Measurements from ENCODE around the gene GPR157.
"Not testable (repeated sequence)": the region's sequence is repeated elsewhere in the genome, so short reads cannot be mapped to it uniquely, and the experiment has no call there.

GPR157 gene

GRCh38 chr1:9155879-9156278 is 27.0 kb upstream of the GPR157 start:
- no peak overlapping the region for H3K4me3 Mint-ChIP-seq

GRCh38 chr1:9155405-9155804 is 26.5 kb upstream of the GPR157 start:
- H3K9me3 Mint-ChIP-seq; H3K4me3 Mint-ChIP-seq; intact Hi-C loops (cut with micrococcal nuclease): not testable (repeated sequence)
- H3K4me1 Mint-ChIP-seq (ENCODE audit: low read depth), result peaks cover 28% of the 10 kb centered on the region
- H3K36me3 Mint-ChIP-seq (ENCODE audit: low read depth), result peaks cover 38% of the 10 kb centered on the region
- H3K27me3 Mint-ChIP-seq, result peaks cover 18% of the 10 kb centered on the region
- H3K27ac Mint-ChIP-seq, result peak overlapping the region; percentile 5

More at GRCh38 chr1:9155879-9156278, 27.0 kb upstream of the GPR157 start:
- Mint-ChIP-seq H3K36me3 (ENCODE audit: low read depth) (peaks cover 33% of the 10 kb centered on the region), H3K27ac (no peak overlapping the region), H3K4me1 (ENCODE audit: low read depth) (peaks cover 28% of the 10 kb centered on the region), H3K9me3 (no peaks in the 10 kb centered on the region), H3K27me3 (peaks cover 20% of the 10 kb centered on the region)
- intact Hi-C loops (cut with micrococcal nuclease), result no loop called here

- Mint-ChIP-seq H3K27ac (peak overlapping the region; percentile 56), H3K27me3 (peaks cover 11% of the 10 kb centered on the region), H3K9me3 (no peaks in the 10 kb centered on the region), H3K4me1 (ENCODE audit: low read depth) (peaks cover 35% of the 10 kb centered on the region), H3K36me3 (ENCODE audit: low read depth) (peaks cover 46% of the 10 kb centered on the region), H3K4me3 (no peak overlapping the region)
- intact Hi-C loops (cut with micrococcal nuclease), result no loop called here
Measured at GRCh38 chr1:9153152-9153551, 24.2 kb upstream of the GPR157 start.

- Mint-ChIP-seq H3K9me3 (no peaks in the 10 kb centered on the region), H3K27me3 (peaks cover 11% of the 10 kb centered on the region), H3K27ac (peak overlapping the region; percentile 56), H3K36me3 (ENCODE audit: low read depth) (peaks cover 46% of the 10 kb centered on the region), H3K4me1 (ENCODE audit: low read depth) (peaks cover 34% of the 10 kb centered on the region), H3K4me3 (no peak overlapping the region)
- intact Hi-C loops (cut with micrococcal nuclease), result no loop called here
Measured at GRCh38 chr1:9152535-9152934, 23.6 kb upstream of the GPR157 start.

GRCh38 chr1:9151328-9151860 is 22.5 kb upstream of the GPR157 start:
- H3K27ac Mint-ChIP-seq, result no peak overlapping the region
- H3K9me3 Mint-ChIP-seq, result no peaks in the 10 kb centered on the region
- peaks cover 9% of the 10 kb centered on the region for H3K27me3 Mint-ChIP-seq
- H3K4me3 Mint-ChIP-seq, result no peak overlapping the region
- peaks cover 23% of the 10 kb centered on the region for H3K4me1 Mint-ChIP-seq (ENCODE audit: low read depth)
- H3K36me3 Mint-ChIP-seq (ENCODE audit: low read depth), result peaks cover 46% of the 10 kb centered on the region
- intact Hi-C loops (cut with micrococcal nuclease), result no loop called here

- Mint-ChIP-seq H3K36me3 (ENCODE audit: low read depth) (peaks cover 46% of the 10 kb centered on the region), H3K27ac (no peak overlapping the region), H3K9me3 (no peaks in the 10 kb centered on the region), H3K4me3 (no peak overlapping the region), H3K27me3 (peaks cover 10% of the 10 kb centered on the region), H3K4me1 (ENCODE audit: low read depth) (peaks cover 29% of the 10 kb centered on the region)
- intact Hi-C loops (cut with micrococcal nuclease), result no loop called here
Measured at GRCh38 chr1:9150582-9151327, 21.9 kb upstream of the GPR157 start.

- H3K9me3 Mint-ChIP-seq, result no peaks in the 10 kb centered on the region
- no peak overlapping the region for H3K27ac Mint-ChIP-seq
- H3K4me1 Mint-ChIP-seq (ENCODE audit: low read depth), result peaks cover 31% of the 10 kb centered on the region
Measured at GRCh38 chr1:9149837-9150581, 21.1 kb upstream of the GPR157 start.

GRCh38 chr1:9149151-9149550 is 20.2 kb upstream of the GPR157 start:
- H3K27ac Mint-ChIP-seq, result no peak overlapping the region
- H3K4me1 Mint-ChIP-seq (ENCODE audit: low read depth), result peaks cover 31% of the 10 kb centered on the region
- peaks cover 9% of the 10 kb centered on the region for H3K27me3 Mint-ChIP-seq
- intact Hi-C loops (cut with micrococcal nuclease), result no loop called here
- no peak overlapping the region for H3K4me3 Mint-ChIP-seq
- H3K36me3 Mint-ChIP-seq (ENCODE audit: low read depth), result peaks cover 46% of the 10 kb centered on the region
- H3K9me3 Mint-ChIP-seq, result no peaks in the 10 kb centered on the region

More at GRCh38 chr1:9149837-9150581, 21.1 kb upstream of the GPR157 start:
- peaks cover 10% of the 10 kb centered on the region for H3K27me3 Mint-ChIP-seq
- intact Hi-C loops (cut with micrococcal nuclease), result no loop called here
- H3K36me3 Mint-ChIP-seq (ENCODE audit: low read depth), result peaks cover 46% of the 10 kb centered on the region
- no peak overlapping the region for H3K4me3 Mint-ChIP-seq

GRCh38 chr1:9146156-9146555 is 17.3 kb upstream of the GPR157 start:
- H3K27me3 Mint-ChIP-seq, result peaks cover 4% of the 10 kb centered on the region

GRCh38 chr1:9145714-9146113 is 16.8 kb upstream of the GPR157 start:
- intact Hi-C loops (cut with micrococcal nuclease), result no loop called here
- H3K36me3 Mint-ChIP-seq (ENCODE audit: low read depth), result peaks cover 19% of the 10 kb centered on the region
- no peak overlapping the region for H3K27ac Mint-ChIP-seq
- no peak overlapping the region for H3K4me3 Mint-ChIP-seq
- H3K4me1 Mint-ChIP-seq (ENCODE audit: low read depth), result peaks cover 32% of the 10 kb centered on the region
- no peaks in the 10 kb centered on the region for H3K9me3 Mint-ChIP-seq
- H3K27me3 Mint-ChIP-seq, result peaks cover 4% of the 10 kb centered on the region

More at GRCh38 chr1:9146156-9146555, 17.3 kb upstream of the GPR157 start:
- H3K4me1 Mint-ChIP-seq (ENCODE audit: low read depth), result peaks cover 32% of the 10 kb centered on the region
- no peak overlapping the region for H3K27ac Mint-ChIP-seq
- intact Hi-C loops (cut with micrococcal nuclease), result no loop called here
- H3K9me3 Mint-ChIP-seq, result no peaks in the 10 kb centered on the region
- peaks cover 23% of the 10 kb centered on the region for H3K36me3 Mint-ChIP-seq (ENCODE audit: low read depth)
- H3K4me3 Mint-ChIP-seq, result no peak overlapping the region

- peaks cover 32% of the 10 kb centered on the region for H3K4me1 Mint-ChIP-seq (ENCODE audit: low read depth)
- H3K9me3 Mint-ChIP-seq, result no peaks in the 10 kb centered on the region
- no peak overlapping the region for H3K4me3 Mint-ChIP-seq
- intact Hi-C loops (cut with micrococcal nuclease), result no loop called here
- H3K36me3 Mint-ChIP-seq (ENCODE audit: low read depth), result peaks cover 13% of the 10 kb centered on the region
- peaks cover 4% of the 10 kb centered on the region for H3K27me3 Mint-ChIP-seq
- H3K27ac Mint-ChIP-seq, result no peak overlapping the region
Measured at GRCh38 chr1:9145021-9145668, 16.2 kb upstream of the GPR157 start.

GRCh38 chr1:9144494-9144893 is 15.6 kb upstream of the GPR157 start:
- H3K36me3 Mint-ChIP-seq (ENCODE audit: low read depth); H3K9me3 Mint-ChIP-seq; H3K27ac Mint-ChIP-seq; H3K4me3 Mint-ChIP-seq; intact Hi-C loops (cut with micrococcal nuclease); H3K27me3 Mint-ChIP-seq: not testable (repeated sequence)
- peaks cover 32% of the 10 kb centered on the region for H3K4me1 Mint-ChIP-seq (ENCODE audit: low read depth)

- Mint-ChIP-seq H3K27me3 (peaks cover 11% of the 10 kb centered on the region), H3K9me3 (no peaks in the 10 kb centered on the region), H3K36me3 (ENCODE audit: low read depth) (peaks cover under 1% of the 10 kb centered on the region), H3K4me1 (ENCODE audit: low read depth) (peaks cover 26% of the 10 kb centered on the region), H3K27ac (peak overlapping the region; percentile 47), H3K4me3 (no peak overlapping the region)
- intact Hi-C loops (cut with micrococcal nuclease), result no loop called here
Measured at GRCh38 chr1:9143250-9143649, 14.3 kb upstream of the GPR157 start.

GRCh38 chr1:9139930-9140329 is 11.0 kb upstream of the GPR157 start:
- Mint-ChIP-seq H3K4me1 (ENCODE audit: low read depth) (peaks cover 27% of the 10 kb centered on the region), H3K4me3 (no peak overlapping the region), H3K27me3 (peaks cover 39% of the 10 kb centered on the region), H3K27ac (no peak overlapping the region), H3K36me3 (ENCODE audit: low read depth) (no peaks in the 10 kb centered on the region), H3K9me3 (no peaks in the 10 kb centered on the region)
- intact Hi-C loops (cut with micrococcal nuclease), result no loop called here

Measured in dendritic cell treated with granulocyte-macrophage colony-stimulating factor and Interleukin-4, amounts not matched to agents 40 ng/mL and 50 ng/mL, for 4 days (primary cell).